ENCODE measurements around the gene IPP. TPM values are rescaled to one million over a fixed set of nuclear protein-coding genes. Genes with fewer than 3 reads are reported as not detected.
A peak's percentile ranks its signal among the peaks of the same experiment; 100 is the strongest.

Gene IPP
- polyA plus RNA-seq, 1 donor (not counting 4 experiments of a cell fraction or from before 2014, with no cell fraction given): 10.0 TPM

DNA sequence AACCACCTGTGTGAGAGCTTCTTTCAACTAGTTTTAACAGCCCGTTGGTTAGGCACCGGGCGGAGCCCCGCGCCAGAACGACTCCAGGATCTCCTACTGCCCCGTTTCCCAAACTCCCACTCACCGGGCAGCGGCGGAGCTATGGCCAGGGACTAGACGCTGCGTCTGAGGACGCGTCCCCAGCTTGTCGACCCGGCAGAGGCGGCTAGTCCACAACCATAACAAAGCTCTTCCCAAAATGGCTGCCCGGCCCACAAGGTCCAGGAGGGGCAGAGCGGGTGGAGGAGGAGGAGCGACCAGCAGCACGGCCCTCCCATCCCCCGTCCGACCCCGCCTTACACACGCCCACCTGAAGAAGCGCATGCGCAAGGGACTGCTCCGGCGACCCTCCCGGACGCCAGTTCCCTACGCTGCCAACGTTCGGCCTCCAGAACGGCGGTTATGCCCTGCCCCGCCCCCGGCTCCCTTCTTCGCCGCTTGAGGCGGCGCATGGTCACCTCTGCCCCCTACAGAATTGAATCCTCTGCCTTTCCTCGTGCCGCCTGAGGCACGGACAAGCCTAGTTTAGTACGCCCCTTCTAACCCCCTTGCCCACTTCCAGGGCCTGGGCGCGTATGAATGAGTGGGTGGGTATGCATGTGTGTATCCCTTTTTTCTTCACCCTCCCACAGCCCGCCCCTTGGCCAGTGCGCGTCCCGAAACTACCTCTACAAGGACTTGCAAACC is 64.0 kb downstream of the IPP start, which contains the start of gene GPBP1L1:
Gene GPBP1L1 (minus strand): TSS at position 246 of the 726 bp plus-strand sequence. CDS start 27,446 bp downstream, outside the sequence.
- no peaks in the 10 kb centered on the region for H4K20me1 ChIP-seq (ENCODE audit: control insufficient read depth, extremely low read depth, insufficient read depth, low read length)
- dilution Hi-C loops (cut with MboI; ENCODE audit: extremely low pct_ligation_motif_present, low sequenced_read_pairs): loop anchor here (25.0 kb wide), 1 partner anchor 176 kb away; no protein-coding TSS in a partner anchor
- H3K27me3 ChIP-seq (ENCODE audit: control insufficient read depth, extremely low read depth, insufficient read depth, low read length): no peaks in the 10 kb centered on the region
- FAIRE-seq (peak; percentile 80), DNase-seq (ENCODE audit: low read depth, low spot score) (peak; percentile 86)
- H3K4me1 ChIP-seq (ENCODE audit: control insufficient read depth, extremely low read depth, insufficient read depth, low read length): peaks cover 18% of the 10 kb centered on the region
- peaks cover 84% of the 10 kb centered on the region for H3K79me2 ChIP-seq (ENCODE audit: control insufficient read depth, insufficient read depth, low read length)
- no peak for TF ChIP-seq EZH2 (IDR thresholded peaks at IDR 0.05; ENCODE audit: low read length)
- no peak for TF ChIP-seq CTCF (optimal IDR thresholded peaks at IDR 0.05 in 1 of 3, IDR thresholded peaks at IDR 0.05 in 1 of 3, conservative IDR thresholded peaks at IDR 0.05 in 1 of 3; ENCODE audit: extremely low read depth in 1 of 3, insufficient read depth in 2 of 3, low read length in 3 of 3)
- peak within 1 kb of the TSS; percentile 94 for H2AFZ ChIP-seq (ENCODE audit: control insufficient read depth, low read length)
- peak within 1 kb of the TSS; percentile 94 for H3K9ac ChIP-seq (ENCODE audit: control insufficient read depth, extremely low read depth, insufficient read depth, low read length)
- no peaks in the 10 kb centered on the region for H3K9me3 ChIP-seq (ENCODE audit: control insufficient read depth, low read depth, low read length)
- H3K4me3 ChIP-seq (ENCODE audit: control insufficient read depth in 2 of 3, extremely low read depth in 1 of 3, insufficient read depth in 2 of 3, low read depth in 1 of 3, low read length in 3 of 3): peak within 1 kb of the TSS; percentile 72 to 100 (median 100)
- no peaks in the 10 kb centered on the region for H3K9me1 ChIP-seq (ENCODE audit: control insufficient read depth, extremely low read depth, insufficient read depth, low read length)
- peaks cover 0 to 2% of the 10 kb centered on the region in 2 experiments for H3K36me3 ChIP-seq (ENCODE audit: control insufficient read depth in 2 of 2, extremely low read depth in 1 of 2, insufficient read depth in 2 of 2, low read length in 2 of 2)
- H3K27ac ChIP-seq (ENCODE audit: control insufficient read depth, insufficient read depth, low read length): peak within 1 kb of the TSS; percentile 99
- peak within 1 kb of the TSS; percentile 100 for H3K4me2 ChIP-seq (ENCODE audit: control insufficient read depth, extremely low read depth, insufficient read depth, low read depth, low read length)

- Histone ChIP-seq H3K9me1 (ENCODE audit: control insufficient read depth, extremely low read depth, insufficient read depth, low read length) (no peaks in the 10 kb centered on the region), H3K9ac (ENCODE audit: control insufficient read depth, extremely low read depth, insufficient read depth, low read length) (peak overlapping the region; percentile 94), H3K79me2 (ENCODE audit: control insufficient read depth, insufficient read depth, low read length) (peaks cover 84% of the 10 kb centered on the region), H3K4me2 (ENCODE audit: control insufficient read depth, extremely low read depth, insufficient read depth, low read depth, low read length) (peak overlapping the region; percentile 93), H3K4me3 (ENCODE audit: control insufficient read depth in 2 of 3, extremely low read depth in 1 of 3, insufficient read depth in 2 of 3, low read depth in 1 of 3, low read length in 3 of 3) (peak overlapping the region; percentile 72 to 100 (median 100)), H3K9me3 (ENCODE audit: control insufficient read depth, low read depth, low read length) (no peaks in the 10 kb centered on the region), H3K4me1 (ENCODE audit: control insufficient read depth, extremely low read depth, insufficient read depth, low read length) (peaks cover 20% of the 10 kb centered on the region), H3K27me3 (ENCODE audit: control insufficient read depth, extremely low read depth, insufficient read depth, low read length) (no peaks in the 10 kb centered on the region), H2AFZ (ENCODE audit: control insufficient read depth, low read length) (peak overlapping the region; percentile 59), H3K36me3 (ENCODE audit: control insufficient read depth in 2 of 2, extremely low read depth in 1 of 2, insufficient read depth in 2 of 2, low read length in 2 of 2) (no peaks in the 10 kb centered on the region), H4K20me1 (ENCODE audit: control insufficient read depth, extremely low read depth, insufficient read depth, low read length) (no peaks in the 10 kb centered on the region), H3K27ac (ENCODE audit: control insufficient read depth, insufficient read depth, low read length) (peak overlapping the region; percentile 99)
- dilution Hi-C loops (cut with MboI; ENCODE audit: extremely low pct_ligation_motif_present, low sequenced_read_pairs): loop anchor here (25.0 kb wide), 1 partner anchor 176 kb away; no protein-coding TSS in a partner anchor
- TF ChIP-seq EZH2 (IDR thresholded peaks at IDR 0.05; ENCODE audit: low read length): no peak
- TF ChIP-seq CTCF (optimal IDR thresholded peaks at IDR 0.05 in 1 of 3, IDR thresholded peaks at IDR 0.05 in 1 of 3, conservative IDR thresholded peaks at IDR 0.05 in 1 of 3; ENCODE audit: extremely low read depth in 1 of 3, insufficient read depth in 2 of 3, low read length in 3 of 3): no peak
- DNase-seq (ENCODE audit: low read depth, low spot score): no peak
- FAIRE-seq: no peak
Measured at GRCh38 chr1:45686015-45686287, 64.5 kb downstream of the IPP start.
